HG03064 (cell line): ENCODE measurements around the gene GAB2.
"Not testable (repeated sequence)": the region's sequence is repeated elsewhere in the genome, so short reads cannot be mapped to it uniquely, and the experiment has no call there.

Source experiments
- ATAC-seq: cut with Tn5 transposase; IDR thresholded peaks from one replicate; pipeline ENCODE4 v1.9.1; 2021; ENCODE audit warnings: low read depth; ENCODE audit not compliant: unreplicated experiment

The GAB2 gene

GRCh38 chr11:78228467-78228866 lies 189.2 kb downstream of the GAB2 start:
- peak; percentile 52 for ATAC-seq

GRCh38 chr11:78227921-78228320 lies 189.7 kb downstream of the GAB2 start:
- ATAC-seq: no peak

GRCh38 chr11:78226684-78227680 lies 190.6 kb downstream of the GAB2 start:
- no peak for ATAC-seq

GRCh38 chr11:78224906-78225420 lies 192.7 kb downstream of the GAB2 start:
- no peak for ATAC-seq

GRCh38 chr11:78224506-78224905 lies 193.1 kb downstream of the GAB2 start:
- ATAC-seq: no peak

- ATAC-seq: peak; percentile 70
Measured at GRCh38 chr11:78223320-78223954, 194.2 kb downstream of the GAB2 start.

GRCh38 chr11:78222726-78223125 lies 194.9 kb downstream of the GAB2 start:
- ATAC-seq: not testable (repeated sequence)

- ATAC-seq: no peak
Measured at GRCh38 chr11:78221396-78222315, 196.0 kb downstream of the GAB2 start.

- ATAC-seq: no peak
Measured at GRCh38 chr11:78220218-78221157, 197.1 kb downstream of the GAB2 start.

GRCh38 chr11:78219493-78220217 lies 198.0 kb downstream of the GAB2 start:
- ATAC-seq: no peak

- no peak for ATAC-seq
Measured at GRCh38 chr11:78218707-78219492, 198.7 kb downstream of the GAB2 start.

GRCh38 chr11:78217650-78218541 lies 199.7 kb downstream of the GAB2 start:
- no peak for ATAC-seq

GRCh38 chr11:78216571-78217287 lies 200.9 kb downstream of the GAB2 start:
- ATAC-seq: no peak

GRCh38 chr11:78216021-78216420 lies 201.6 kb downstream of the GAB2 start:
- ATAC-seq: no peak

GRCh38 chr11:78214331-78215194 lies 203.1 kb downstream of the GAB2 start:
- ATAC-seq: no peak
